HG03442 (cell line): ENCODE data around the gene HSPD1.

ENCODE experiments used
- ATAC-seq: cut with Tn5 transposase; IDR thresholded peaks from one replicate; pipeline ENCODE4 v1.9.1; 2021; ENCODE audit warnings: mild to moderate bottlenecking, moderate library complexity; ENCODE audit not compliant: unreplicated experiment

The HSPD1 gene

DNA sequence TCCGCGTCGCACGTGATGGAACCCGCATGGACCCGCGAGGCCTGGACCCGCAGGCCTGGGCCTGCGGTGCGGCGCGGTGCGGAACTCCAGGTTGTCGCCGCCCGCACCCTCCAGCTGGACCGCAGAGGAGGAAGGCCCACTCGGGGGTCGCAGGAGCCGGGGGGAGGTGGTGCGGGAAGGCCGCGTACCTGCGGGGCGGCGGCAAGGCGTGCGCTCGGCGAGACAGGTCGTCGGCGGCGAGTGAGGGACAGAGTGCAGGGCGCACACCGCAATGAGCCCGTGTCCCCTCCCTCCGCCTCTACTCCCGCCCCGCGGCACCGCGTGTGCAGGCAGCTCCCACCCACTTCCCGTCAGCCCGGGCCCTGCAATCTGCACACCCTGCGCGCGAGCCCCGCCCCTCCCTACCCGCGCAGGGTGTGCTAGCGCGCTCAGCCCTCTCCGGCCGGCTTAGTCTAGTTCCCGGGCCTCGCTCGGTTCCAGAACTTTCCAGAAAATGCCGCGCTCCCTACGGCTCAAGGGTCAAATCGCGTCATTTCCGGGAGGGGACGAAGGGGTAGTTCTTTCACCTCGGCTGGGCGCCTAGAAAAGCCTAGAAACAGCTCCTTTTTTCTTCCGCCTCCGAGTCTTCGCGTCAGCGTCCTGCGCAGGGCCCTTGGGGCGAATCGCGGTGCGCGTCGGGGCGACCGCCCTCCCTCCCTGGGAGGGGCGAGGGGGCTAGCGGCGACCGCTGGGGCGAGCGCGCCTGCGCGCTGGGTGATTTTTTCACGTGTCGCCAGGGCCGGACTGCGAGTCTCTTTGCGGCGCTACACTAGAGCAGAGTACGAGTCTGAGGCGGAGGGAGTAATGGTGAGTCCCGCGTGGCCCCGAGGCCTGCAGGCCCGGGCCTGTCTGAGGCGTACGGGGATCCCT lies at the start of gene HSPD1, which contains the start of gene HSPE1:
TSS of gene HSPD1 (minus strand) at position 247 of the 909 bp plus-strand sequence. CDS start 992 bp downstream, outside the sequence.
TSS of gene HSPE1 (plus strand) at position 786 of the 909 bp plus-strand sequence. CDS start at position 844, 58 bp downstream.
- ATAC-seq, result peak; percentile 78

DNA sequence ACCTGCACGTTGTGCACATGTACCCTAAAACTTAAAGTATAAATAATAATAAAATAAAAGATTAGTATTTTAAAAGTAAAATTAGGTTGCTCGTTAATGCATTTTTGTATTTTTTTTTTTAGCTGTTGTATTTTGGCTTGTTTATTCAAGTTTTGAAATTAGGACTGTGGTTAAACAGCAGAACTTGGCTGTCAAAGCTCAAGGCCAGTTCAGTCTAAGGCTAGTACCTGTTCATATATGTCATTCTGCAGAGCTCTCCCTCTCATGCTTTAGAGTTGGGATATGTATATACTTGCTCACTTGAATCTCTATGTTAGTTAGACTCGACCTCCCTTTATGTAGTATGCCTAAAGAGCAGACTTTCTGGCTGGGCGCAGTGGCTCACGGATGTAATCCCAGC lies 48.9 kb upstream of the HSPD1 start:
- ATAC-seq, result no peak

DNA sequence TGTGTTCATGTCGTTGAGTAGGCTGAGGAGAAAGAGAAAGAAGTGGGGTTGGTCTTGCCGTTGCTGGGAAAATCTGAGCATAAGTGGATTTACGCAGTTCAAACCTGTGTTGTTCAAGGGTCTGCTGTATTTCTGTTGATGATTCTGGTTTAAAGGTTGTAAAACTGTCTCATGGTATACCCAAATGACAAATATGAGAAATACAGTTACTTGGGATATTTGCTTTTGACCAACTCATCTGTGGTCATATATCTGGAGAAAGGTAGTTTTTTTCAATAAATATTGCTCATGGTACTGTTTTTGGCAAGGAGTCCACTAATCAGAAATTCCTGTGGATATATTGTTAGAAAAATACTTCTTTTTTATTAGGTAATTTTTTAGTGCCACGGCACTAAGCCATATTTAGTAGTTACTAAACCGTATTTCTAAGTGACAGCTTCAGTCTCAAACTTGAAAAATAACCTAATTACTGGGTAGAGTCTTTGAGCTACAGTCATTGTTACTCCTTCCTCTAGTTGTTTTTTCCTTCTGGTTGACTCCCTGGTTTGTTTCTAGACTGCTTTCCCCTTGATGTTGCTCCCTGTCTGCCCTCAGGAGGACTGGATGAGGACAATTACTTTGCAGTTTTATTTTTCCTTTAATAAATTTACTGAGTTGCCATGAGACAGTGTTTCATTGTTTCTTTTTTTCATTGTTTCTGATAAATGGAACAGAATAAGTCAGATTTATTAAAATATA lies 47.7 kb upstream of the HSPD1 start:
- no peak for ATAC-seq

GRCh38 chr2:197543206-197543605 lies 43.6 kb upstream of the HSPD1 start:
- no peak for ATAC-seq

- no peak for ATAC-seq
These were observed 40.1 kb upstream of the HSPD1 start for GRCh38 chr2:197539734-197540133.

DNA sequence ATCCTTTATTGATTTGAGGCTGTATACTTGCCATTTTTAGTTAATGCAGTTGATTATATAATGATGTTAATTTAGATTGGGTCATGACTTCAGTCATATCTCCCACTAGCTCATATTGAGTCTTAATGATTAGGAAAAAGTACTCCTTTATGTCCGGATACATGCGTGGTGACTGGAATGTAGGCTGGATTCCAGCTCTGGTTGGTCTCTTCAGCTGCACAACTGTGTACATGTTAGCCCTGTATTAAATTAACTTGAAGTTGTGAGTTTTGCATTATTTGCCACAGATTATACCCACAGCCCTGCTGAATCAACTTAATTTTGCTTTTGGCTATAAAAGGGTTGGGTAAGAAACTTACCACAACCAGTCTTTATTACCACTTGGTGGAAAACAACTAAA lies 38.8 kb upstream of the HSPD1 start:
- ATAC-seq, result no peak

- ATAC-seq, result no peak
These were observed 17.5 kb upstream of the HSPD1 start for GRCh38 chr2:197517150-197517549.

DNA sequence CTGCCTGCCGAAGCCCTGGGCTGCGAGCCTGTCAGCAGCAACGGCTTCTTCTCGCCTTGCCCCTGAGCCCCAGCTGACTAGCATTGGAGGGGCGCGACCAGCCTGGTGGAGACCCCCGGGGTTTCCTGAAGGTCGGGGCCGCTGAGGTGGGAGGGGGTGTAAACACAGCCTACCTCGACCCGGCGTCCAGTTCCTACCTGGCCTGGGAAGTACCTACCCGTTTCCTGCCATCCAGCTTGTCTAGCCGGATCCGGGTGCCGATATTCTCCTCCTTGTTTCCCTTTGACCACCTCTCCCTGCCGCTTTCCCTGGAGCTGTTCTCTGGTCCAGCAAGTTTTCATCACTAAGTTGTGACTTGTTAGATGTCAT lies 16.7 kb upstream of the HSPD1 start:
- ATAC-seq, result peak; percentile 7

DNA sequence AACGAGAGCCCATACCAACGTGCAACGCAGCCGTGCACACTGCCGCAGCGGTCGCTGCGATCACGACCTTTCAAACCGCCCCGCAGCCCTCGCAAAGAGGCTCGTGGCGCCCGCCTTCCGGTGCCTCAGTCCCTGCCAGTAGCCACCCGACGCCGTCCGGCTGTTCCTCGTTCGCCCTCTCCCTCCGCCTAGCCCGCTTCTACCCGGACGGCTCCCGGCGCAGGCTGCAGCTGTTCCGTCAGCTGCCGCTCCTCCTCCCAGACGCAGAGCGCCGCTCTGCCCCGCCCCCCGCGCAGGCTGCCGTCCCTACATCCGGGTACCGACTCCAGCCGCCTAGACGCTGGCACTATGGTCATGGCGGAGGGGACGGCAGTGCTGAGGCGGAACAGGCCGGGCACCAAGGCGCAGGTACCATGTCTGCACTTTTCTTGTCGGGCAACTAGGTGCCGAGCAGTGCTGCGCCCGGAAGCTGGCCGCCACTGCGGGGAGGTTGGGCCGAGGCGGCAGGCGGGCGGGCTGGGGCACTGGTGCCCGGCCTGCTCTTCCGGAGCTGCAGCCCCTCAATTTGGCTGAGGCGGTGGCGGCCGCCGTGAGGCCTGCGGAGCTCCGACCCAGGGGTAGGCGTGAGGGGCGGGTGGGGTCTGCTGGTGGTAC lies 16.2 kb upstream of the HSPD1 start, which contains the start of gene MOB4:
TSS of gene MOB4 (plus strand) at position 328 of the 654 bp plus-strand sequence. CDS start at position 349, 21 bp downstream.
- ATAC-seq, result peak; percentile 93

GRCh38 chr2:197515315-197515738 lies 15.7 kb upstream of the HSPD1 start:
- ATAC-seq, result peak; percentile 0

GRCh38 chr2:197514754-197515153 lies 15.1 kb upstream of the HSPD1 start:
- ATAC-seq, result no peak

- ATAC-seq, result no peak
These were observed 14.3 kb upstream of the HSPD1 start for GRCh38 chr2:197513915-197514314.

- ATAC-seq, result no peak
These were observed 7.0 kb upstream of the HSPD1 start for GRCh38 chr2:197506658-197507057.

DNA sequence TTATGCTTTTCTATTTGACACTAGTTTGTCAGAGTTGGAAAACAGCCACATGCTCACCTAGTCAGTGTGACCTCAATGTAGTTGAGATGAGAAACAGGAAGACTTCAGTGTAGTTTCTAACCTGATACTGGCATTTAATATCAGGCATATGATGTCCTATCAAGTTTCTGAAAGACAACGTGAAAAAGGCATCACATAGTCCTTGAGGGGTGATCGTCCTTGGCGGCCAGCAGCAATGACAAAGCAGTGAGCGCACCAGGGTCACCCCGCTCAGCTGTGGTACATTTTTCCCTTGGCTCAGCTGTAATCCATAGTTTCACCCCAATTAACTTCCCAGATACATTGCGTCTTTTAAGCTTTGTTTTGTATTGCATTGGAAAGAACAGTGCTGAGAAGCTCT lies 4.9 kb upstream of the HSPD1 start:
- no peak for ATAC-seq

GRCh38 chr2:197504000-197504399 lies 4.4 kb upstream of the HSPD1 start:
- ATAC-seq, result no peak

DNA sequence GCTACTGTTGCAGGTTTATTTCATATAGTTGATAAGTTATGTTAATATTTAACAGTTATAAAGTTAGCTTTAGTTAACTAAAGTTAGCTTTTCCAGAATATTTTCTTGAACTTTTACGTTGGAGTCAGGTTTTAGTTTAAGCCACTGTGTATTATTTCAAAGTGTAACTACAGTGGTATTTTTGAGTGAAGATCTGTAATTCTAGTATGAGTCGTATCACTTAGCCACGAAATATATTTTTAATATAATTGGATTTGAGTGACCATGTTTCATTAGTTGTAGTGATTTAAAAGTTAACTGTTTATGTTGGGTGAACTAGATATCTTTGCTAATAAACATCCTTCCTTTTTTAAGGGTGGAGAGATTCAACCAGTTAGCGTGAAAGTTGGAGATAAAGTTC lies 3.0 kb upstream of the HSPD1 start:
- no peak for ATAC-seq

DNA sequence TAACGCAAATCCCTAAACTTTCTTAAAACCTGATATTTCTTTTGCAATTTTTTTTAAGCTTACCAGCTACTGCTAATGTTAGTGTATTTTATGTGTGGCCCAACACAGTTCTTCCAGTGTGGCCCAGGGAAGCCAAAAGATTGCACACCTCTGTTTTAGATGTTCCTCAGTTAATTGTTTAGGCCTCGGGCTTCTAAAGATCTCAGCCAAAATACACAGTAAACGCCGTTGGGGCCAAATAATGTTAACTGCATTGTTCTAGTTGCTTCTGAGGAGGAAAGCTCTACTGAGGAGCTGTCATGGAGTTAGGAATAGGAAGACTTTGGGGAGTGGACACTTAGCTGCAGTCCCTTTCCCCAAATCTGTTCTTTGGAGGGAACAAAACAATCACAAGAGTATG lies 2.6 kb upstream of the HSPD1 start:
- no peak for ATAC-seq

- ATAC-seq, result peak; percentile 2
These were observed 977 bp upstream of the HSPD1 start for GRCh38 chr2:197500503-197501131.

- ATAC-seq, result peak; percentile 14
These were observed 575 bp downstream of the HSPD1 start for GRCh38 chr2:197498937-197499593.

DNA sequence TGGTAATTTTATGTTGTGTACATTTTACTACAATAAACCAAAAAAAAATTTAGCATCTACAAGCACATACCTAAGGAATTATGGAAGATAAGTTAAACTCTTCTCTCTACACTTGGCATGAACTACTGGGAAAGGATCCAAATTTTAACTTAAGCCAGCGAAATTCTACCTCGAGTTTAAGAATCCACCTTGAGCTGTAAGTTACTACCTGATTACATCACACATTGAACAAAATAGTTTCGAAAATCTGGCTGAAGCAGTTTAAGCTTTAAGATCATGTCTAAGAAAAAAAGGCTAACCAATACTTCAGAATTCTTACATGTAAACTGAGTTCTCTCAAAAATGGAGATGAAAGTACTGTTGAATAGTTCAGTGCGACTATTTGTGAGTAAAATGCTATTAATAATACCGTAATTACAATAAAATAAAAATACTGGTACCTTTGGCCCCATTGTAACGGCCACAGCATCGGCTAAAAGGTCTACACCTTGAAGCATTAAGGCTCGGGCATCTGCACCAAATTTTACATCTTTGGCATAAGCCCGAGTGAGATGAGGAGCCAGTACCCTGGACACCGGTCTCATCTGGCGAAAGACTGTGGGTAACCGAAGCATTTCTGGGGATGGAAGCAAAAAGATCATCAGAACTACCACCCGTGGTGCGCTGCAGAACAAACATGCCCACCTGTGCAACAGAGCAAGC lies 1.3 kb downstream of the HSPD1 start:
- no peak for ATAC-seq
